ENCODE measurements around the gene TAS2R5.

GRCh38 chr7:141820067-141820466 is 30.1 kb downstream of the TAS2R5 start:
- TF ChIP-seq CTCF (IDR thresholded peaks at IDR 0.05; ENCODE audit: poor library complexity) = no peak
- TF ChIP-seq EZH2 (IDR thresholded peaks at IDR 0.05; ENCODE audit: borderline replicate concordance) = no peak
- no peak for TF ChIP-seq EZH2phosphoT487 (IDR thresholded peaks at IDR 0.05; ENCODE audit: low read depth, severe bottlenecking, unreplicated experiment)
